PC-9 (cell line): ENCODE data around the gene ADM5.

Experiments
- CTCF ChIP-seq: fragments of 200-600 bp; sonication (generic); conservative IDR thresholded peaks from 2 replicates; pipeline ENCODE4 v1.6.1; 2017; ENCODE audit warnings: mixed run types, antibody characterized with exemption, mild to moderate bottlenecking, moderate library complexity
- EZH2 ChIP-seq: fragments of 200-600 bp; sonication (generic); IDR thresholded peaks from 2 replicates; pipeline ENCODE4 v1.8.0; 2017; ENCODE audit warnings: antibody characterized with exemption, low read depth

- TF ChIP-seq CTCF (no peak), EZH2 (no peak)
Observed at GRCh38 chr19:49718991-49719390, 29.6 kb downstream of the ADM5 start.
